Dermis microvascular lymphatic vessel endothelial cell (primary cell): Measurements from ENCODE around the gene TRIM38. TPM values are rescaled to one million over a fixed set of nuclear protein-coding genes. Genes with fewer than 3 reads are reported as not detected.
"Not testable (repeated sequence)": the region's sequence is repeated elsewhere in the genome, so short reads cannot be mapped to it uniquely, and the experiment has no call there.

ENCODE experiments used
- DNase-seq, 2 donors: peaks; one replicate each; pipeline versions ENCODE4 v3.0.0 to v3.0.0-alpha.2; 2010; ENCODE audit warnings: low read depth in 2 of 2
- total RNA-seq: library from RNA; depleted of rRNA; stranded (reverse); fragments of >200 nt; gene quantifications from 2 replicates; pipeline ENCODE4 v1.2.1, GENCODE V29; 2014

Gene TRIM38
- total RNA-seq, 1 donor from 2014 or later, result 4.7 TPM

GRCh38 chr6:25968769-25969168 is 6.2 kb downstream of the TRIM38 start:
- peak in 1 of 2 donors; percentile 35 for DNase-seq

GRCh38 chr6:25971187-25971821 is 8.7 kb downstream of the TRIM38 start:
- DNase-seq, result peak; percentile 45 to 89

- no peak for DNase-seq
Observed at GRCh38 chr6:25972128-25972527, 9.5 kb downstream of the TRIM38 start.

GRCh38 chr6:25972902-25973301 is 10.3 kb downstream of the TRIM38 start:
- no peak for DNase-seq

- no peak for DNase-seq
Observed at GRCh38 chr6:25973923-25974555, 11.4 kb downstream of the TRIM38 start.

GRCh38 chr6:25975923-25976560 is 13.4 kb downstream of the TRIM38 start:
- no peak for DNase-seq

- DNase-seq, result no peak
Observed at GRCh38 chr6:25980935-25981334, 18.3 kb downstream of the TRIM38 start.

- no peak for DNase-seq
Observed at GRCh38 chr6:25981568-25982263, 19.1 kb downstream of the TRIM38 start.

- no peak for DNase-seq
Observed at GRCh38 chr6:25984265-25984664, 21.7 kb downstream of the TRIM38 start.

GRCh38 chr6:25987845-25988244 is 25.2 kb downstream of the TRIM38 start:
- no peak for DNase-seq

- DNase-seq, result no peak
Observed at GRCh38 chr6:25990172-25990873, 27.7 kb downstream of the TRIM38 start.

GRCh38 chr6:25991785-25992412 is 29.3 kb downstream of the TRIM38 start:
- peak; percentile 34 to 62 for DNase-seq

- peak; percentile 81 to 94 for DNase-seq
Observed at GRCh38 chr6:25992413-25993340, 30.1 kb downstream of the TRIM38 start.

GRCh38 chr6:25993341-25993684 is 30.7 kb downstream of the TRIM38 start:
- not testable (repeated sequence) for DNase-seq

- no peak for DNase-seq
Observed at GRCh38 chr6:25995507-25995906, 32.9 kb downstream of the TRIM38 start.

- no peak for DNase-seq
Observed at GRCh38 chr6:25997921-25998320, 35.3 kb downstream of the TRIM38 start.

GRCh38 chr6:25998379-25998778 is 35.8 kb downstream of the TRIM38 start:
- DNase-seq, result no peak

GRCh38 chr6:25999225-25999624 is 36.6 kb downstream of the TRIM38 start:
- not testable (repeated sequence) for DNase-seq

GRCh38 chr6:26000366-26001144 is 38.0 kb downstream of the TRIM38 start:
- no peak for DNase-seq
